ENCODE results near the gene SLC13A2. TPM values are rescaled to one million over a fixed set of nuclear protein-coding genes. Genes with fewer than 3 reads are reported as not detected.
A peak's percentile ranks its signal among the peaks of the same experiment; 100 is the strongest.
"Not testable (repeated sequence)": the region's sequence is repeated elsewhere in the genome, so short reads cannot be mapped to it uniquely, and the experiment has no call there.

Gene SLC13A2, protein sequence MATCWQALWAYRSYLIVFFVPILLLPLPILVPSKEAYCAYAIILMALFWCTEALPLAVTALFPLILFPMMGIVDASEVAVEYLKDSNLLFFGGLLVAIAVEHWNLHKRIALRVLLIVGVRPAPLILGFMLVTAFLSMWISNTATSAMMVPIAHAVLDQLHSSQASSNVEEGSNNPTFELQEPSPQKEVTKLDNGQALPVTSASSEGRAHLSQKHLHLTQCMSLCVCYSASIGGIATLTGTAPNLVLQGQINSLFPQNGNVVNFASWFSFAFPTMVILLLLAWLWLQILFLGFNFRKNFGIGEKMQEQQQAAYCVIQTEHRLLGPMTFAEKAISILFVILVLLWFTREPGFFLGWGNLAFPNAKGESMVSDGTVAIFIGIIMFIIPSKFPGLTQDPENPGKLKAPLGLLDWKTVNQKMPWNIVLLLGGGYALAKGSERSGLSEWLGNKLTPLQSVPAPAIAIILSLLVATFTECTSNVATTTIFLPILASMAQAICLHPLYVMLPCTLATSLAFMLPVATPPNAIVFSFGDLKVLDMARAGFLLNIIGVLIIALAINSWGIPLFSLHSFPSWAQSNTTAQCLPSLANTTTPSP
- polyA plus RNA-seq (ENCODE audit: low read depth in 6 of 6): not detected

DNA sequence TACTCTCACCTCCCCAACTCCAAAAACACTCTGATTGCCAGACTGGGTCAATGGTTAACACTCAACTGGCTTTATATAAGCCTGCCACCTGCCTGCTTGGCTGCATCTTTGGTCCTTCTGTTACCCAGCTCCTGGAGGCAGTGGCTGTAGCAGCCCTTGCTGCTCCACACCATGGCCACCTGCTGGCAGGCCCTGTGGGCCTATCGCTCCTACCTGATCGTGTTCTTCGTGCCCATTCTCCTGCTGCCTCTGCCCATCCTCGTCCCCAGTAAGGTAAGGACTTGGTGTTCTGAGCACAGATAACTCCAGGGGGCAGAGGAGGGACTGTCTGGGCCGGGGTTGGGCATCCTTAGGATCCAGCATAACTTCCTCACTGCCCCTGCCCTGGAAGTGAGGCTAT lies at the start of gene SLC13A2:
SLC13A2 (plus strand) TSS at position 103 of the 400 bp plus-strand sequence; CDS start at position 172, 69 bp downstream.
- Mint-ChIP-seq H3K27me3 (peaks cover 10 to 33% (median 10%) of the 10 kb centered on the region in 3 donors), H3K36me3 (no peaks in the 10 kb centered on the region), H3K9me3 (peaks cover 0 to 3% (median 0%) of the 10 kb centered on the region in 7 donors), H3K27ac (peak within 1 kb of the TSS in 2 of 6 donors; percentile 14 to 39), H3K4me3 (no peak within 1 kb of the TSS), H3K4me1 (no peaks in the 10 kb centered on the region)
- ATAC-seq (ENCODE audit: low read depth in 2 of 2): no peak
- no peak for DNase-seq

GRCh38 chr17:28425206-28425605 lies 48.2 kb upstream of the SLC13A2 start:
- DNase-seq (no peak), ATAC-seq (ENCODE audit: low read depth in 2 of 2) (no peak)
- H3K4me3 Mint-ChIP-seq: no peak overlapping the region
- no peak overlapping the region for H3K27ac Mint-ChIP-seq
- H3K27me3 Mint-ChIP-seq: peaks cover 18 to 27% (median 26%) of the 10 kb centered on the region in 3 donors
- no peaks in the 10 kb centered on the region for H3K4me1 Mint-ChIP-seq
- no peaks in the 10 kb centered on the region for H3K36me3 Mint-ChIP-seq
- H3K9me3 Mint-ChIP-seq: no peaks in the 10 kb centered on the region

- Mint-ChIP-seq H3K4me1 (no peaks in the 10 kb centered on the region), H3K9me3 (no peaks in the 10 kb centered on the region), H3K27me3 (peaks cover 18 to 34% (median 26%) of the 10 kb centered on the region in 3 donors), H3K4me3 (no peak overlapping the region), H3K27ac (no peak overlapping the region), H3K36me3 (no peaks in the 10 kb centered on the region)
- ATAC-seq (ENCODE audit: low read depth in 2 of 2): no peak
- no peak for DNase-seq
These were observed 47.3 kb upstream of the SLC13A2 start for GRCh38 chr17:28426081-28426519.

DNA sequence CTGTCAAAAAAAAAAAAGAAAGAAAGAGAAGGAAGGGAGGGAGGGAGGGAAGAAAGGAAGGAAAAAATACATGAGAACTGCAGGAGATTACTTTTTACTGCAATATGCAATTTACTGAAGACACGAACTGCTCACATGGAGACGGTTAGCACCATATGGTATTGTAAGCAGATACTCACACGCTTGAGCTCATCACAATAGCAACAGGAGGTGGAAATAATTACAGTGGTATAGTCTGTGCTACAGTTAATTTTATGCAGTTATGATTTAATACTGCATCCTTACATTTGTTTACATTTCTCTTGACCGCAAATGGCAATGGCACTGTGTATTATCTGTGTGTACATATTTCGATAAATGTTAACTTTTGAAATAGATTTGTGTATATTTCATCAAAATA lies 46.1 kb upstream of the SLC13A2 start:
- Mint-ChIP-seq H3K4me1 (no peaks in the 10 kb centered on the region), H3K27me3 (peaks cover 25 to 45% (median 34%) of the 10 kb centered on the region in 3 donors), H3K27ac (no peak overlapping the region), H3K4me3 (peak overlapping the region in 1 of 8 donors; percentile 19), H3K9me3 (no peaks in the 10 kb centered on the region), H3K36me3 (no peaks in the 10 kb centered on the region)
- DNase-seq (no peak), ATAC-seq (ENCODE audit: low read depth in 2 of 2) (no peak)

- DNase-seq; H3K36me3 Mint-ChIP-seq; H3K27ac Mint-ChIP-seq; H3K4me1 Mint-ChIP-seq; H3K9me3 Mint-ChIP-seq; H3K4me3 Mint-ChIP-seq; ATAC-seq (ENCODE audit: low read depth in 2 of 2): not testable (repeated sequence)
- H3K27me3 Mint-ChIP-seq: peaks cover 30 to 43% (median 35%) of the 10 kb centered on the region in 3 donors
These were observed 45.5 kb upstream of the SLC13A2 start for GRCh38 chr17:28427982-28428381.

DNA sequence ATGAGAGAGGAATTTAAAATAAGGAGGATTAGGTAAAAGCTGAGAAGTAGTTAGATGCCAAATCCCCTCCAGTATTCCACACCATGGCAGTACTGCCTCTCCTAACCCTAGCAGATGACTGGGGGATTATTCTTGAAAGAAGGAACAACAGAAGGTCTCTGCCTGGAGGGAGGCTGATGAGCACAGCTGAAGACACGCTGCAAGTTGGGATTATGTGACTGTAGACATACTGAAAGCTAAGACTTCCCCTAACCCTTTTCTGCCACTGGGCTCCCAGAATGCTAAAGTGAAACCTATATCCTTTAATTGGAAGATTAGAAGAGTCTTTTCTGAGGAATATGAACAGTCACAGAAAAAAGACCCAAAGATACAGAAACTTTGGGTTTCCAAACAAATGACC lies 39.7 kb upstream of the SLC13A2 start:
- no peaks in the 10 kb centered on the region for H3K4me1 Mint-ChIP-seq
- H3K27ac Mint-ChIP-seq: no peak overlapping the region
- DNase-seq: no peak
- peaks cover 19 to 25% (median 24%) of the 10 kb centered on the region in 3 donors for H3K27me3 Mint-ChIP-seq
- ATAC-seq (ENCODE audit: low read depth in 2 of 2): no peak
- H3K4me3 Mint-ChIP-seq: no peak overlapping the region
- peaks cover 0 to 3% (median 0%) of the 10 kb centered on the region in 7 donors for H3K9me3 Mint-ChIP-seq
- H3K36me3 Mint-ChIP-seq: no peaks in the 10 kb centered on the region

DNA sequence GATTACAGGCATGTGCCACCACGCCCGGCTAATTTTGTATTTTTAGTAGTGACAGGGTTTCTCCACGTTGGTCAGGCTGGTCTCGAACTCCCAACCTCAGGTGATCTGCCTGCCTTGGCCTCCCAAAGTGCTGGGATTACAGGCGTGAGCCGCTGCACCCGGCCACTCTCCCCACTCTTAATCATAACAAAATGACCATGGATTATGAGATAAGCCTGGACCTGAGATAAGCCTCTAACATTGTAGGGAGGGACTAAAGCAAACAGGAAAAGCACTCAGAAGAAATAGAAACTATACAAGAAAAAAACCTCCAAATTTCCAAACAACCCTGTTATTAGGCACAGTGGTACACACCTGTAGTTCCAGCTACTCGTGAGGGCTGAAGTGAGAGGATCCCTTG lies 39.1 kb upstream of the SLC13A2 start:
- not testable (repeated sequence) for H3K9me3 Mint-ChIP-seq; H3K27ac Mint-ChIP-seq; H3K4me3 Mint-ChIP-seq; DNase-seq; ATAC-seq (ENCODE audit: low read depth in 2 of 2); H3K4me1 Mint-ChIP-seq; H3K36me3 Mint-ChIP-seq
- peaks cover 19 to 25% (median 21%) of the 10 kb centered on the region in 3 donors for H3K27me3 Mint-ChIP-seq

- Mint-ChIP-seq H3K27me3 (peaks cover 19 to 60% (median 43%) of the 10 kb centered on the region in 3 donors), H3K4me3 (no peak overlapping the region), H3K27ac (no peak overlapping the region), H3K4me1 (no peaks in the 10 kb centered on the region), H3K36me3 (peaks cover 0 to 6% of the 10 kb centered on the region in 2 donors), H3K9me3 (peaks cover 2 to 18% (median 4%) of the 10 kb centered on the region in 7 donors)
- no peak for DNase-seq
- ATAC-seq (ENCODE audit: low read depth in 2 of 2): no peak
These were observed 29.4 kb upstream of the SLC13A2 start for GRCh38 chr17:28443901-28444638.

GRCh38 chr17:28446716-28447395 lies 26.6 kb upstream of the SLC13A2 start:
- Mint-ChIP-seq H3K4me3 (no peak overlapping the region), H3K27me3 (peaks cover 25 to 54% (median 33%) of the 10 kb centered on the region in 3 donors), H3K36me3 (peaks cover 0 to 6% of the 10 kb centered on the region in 2 donors), H3K27ac (no peak overlapping the region), H3K9me3 (peaks cover 4 to 25% (median 12%) of the 10 kb centered on the region in 7 donors), H3K4me1 (no peaks in the 10 kb centered on the region)
- DNase-seq: no peak
- no peak for ATAC-seq (ENCODE audit: low read depth in 2 of 2)

GRCh38 chr17:28447396-28447760 lies 26.1 kb upstream of the SLC13A2 start:
- Mint-ChIP-seq H3K36me3 (peaks cover 0 to 6% of the 10 kb centered on the region in 2 donors), H3K4me1 (no peaks in the 10 kb centered on the region), H3K4me3 (no peak overlapping the region), H3K9me3 (peaks cover 4 to 20% (median 12%) of the 10 kb centered on the region in 7 donors), H3K27me3 (peaks cover 25 to 50% (median 30%) of the 10 kb centered on the region in 3 donors), H3K27ac (no peak overlapping the region)
- ATAC-seq (ENCODE audit: low read depth in 2 of 2) (no peak), DNase-seq (no peak)

GRCh38 chr17:28449859-28450258 lies 23.6 kb upstream of the SLC13A2 start:
- Mint-ChIP-seq H3K27ac (no peak overlapping the region), H3K36me3 (peaks cover 0 to 6% of the 10 kb centered on the region in 2 donors), H3K4me1 (no peaks in the 10 kb centered on the region), H3K4me3 (no peak overlapping the region), H3K9me3 (peaks cover 4 to 18% (median 9%) of the 10 kb centered on the region in 7 donors), H3K27me3 (peaks cover 22 to 47% (median 34%) of the 10 kb centered on the region in 3 donors)
- DNase-seq: no peak
- no peak for ATAC-seq (ENCODE audit: low read depth in 2 of 2)

DNA sequence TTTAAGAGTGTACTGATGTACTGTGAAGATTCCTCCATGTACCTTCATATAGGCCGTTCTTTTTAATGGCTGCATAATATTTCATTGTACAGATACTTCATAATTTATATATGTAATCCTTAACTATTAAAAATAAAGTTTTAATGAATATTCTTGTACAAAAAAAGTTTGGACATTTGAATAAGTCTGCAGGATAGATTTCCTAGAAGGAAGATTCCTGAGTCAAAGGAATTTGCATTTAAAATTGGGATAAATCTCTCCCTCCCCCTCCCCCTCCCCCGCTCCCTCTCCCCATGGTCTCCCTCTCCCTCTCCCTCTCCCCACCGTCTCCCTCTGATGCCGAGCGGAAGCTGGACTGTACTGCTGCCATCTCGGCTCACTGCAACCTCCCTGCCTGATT lies 15.6 kb upstream of the SLC13A2 start:
- ATAC-seq (ENCODE audit: low read depth in 2 of 2): no peak
- no peak overlapping the region for H3K4me3 Mint-ChIP-seq
- peaks cover 0 to 9% (median 0%) of the 10 kb centered on the region in 7 donors for H3K9me3 Mint-ChIP-seq
- no peak for DNase-seq
- H3K27me3 Mint-ChIP-seq: peaks cover 3 to 8% (median 6%) of the 10 kb centered on the region in 3 donors
- H3K27ac Mint-ChIP-seq: peak overlapping the region in 1 of 6 donors; percentile 37
- H3K36me3 Mint-ChIP-seq: no peaks in the 10 kb centered on the region
- no peaks in the 10 kb centered on the region for H3K4me1 Mint-ChIP-seq

DNA sequence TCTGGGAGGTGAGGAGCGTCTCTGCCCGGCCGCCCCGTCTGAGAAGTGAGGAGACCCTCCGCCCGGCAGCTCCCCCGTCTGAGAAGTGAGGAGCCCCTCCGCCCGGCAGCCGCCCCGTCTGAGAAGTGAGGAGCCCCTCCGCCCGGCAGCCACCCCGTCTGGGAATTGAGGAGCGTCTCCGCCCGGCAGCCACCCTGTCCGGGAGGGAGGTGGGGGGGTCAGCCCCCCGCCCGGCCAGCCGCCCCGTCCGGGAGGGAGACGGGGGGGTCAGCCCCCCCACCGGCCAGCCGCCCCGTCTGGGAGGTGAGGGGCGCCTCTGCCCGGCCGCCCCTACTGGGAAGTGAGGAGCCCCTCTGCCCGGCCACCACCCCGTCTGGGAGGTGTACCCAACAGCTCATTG lies 14.6 kb upstream of the SLC13A2 start:
- ATAC-seq (ENCODE audit: low read depth in 2 of 2); H3K4me3 Mint-ChIP-seq; H3K9me3 Mint-ChIP-seq; H3K27ac Mint-ChIP-seq; DNase-seq; H3K36me3 Mint-ChIP-seq; H3K4me1 Mint-ChIP-seq: not testable (repeated sequence)
- H3K27me3 Mint-ChIP-seq: peaks cover 5 to 13% (median 6%) of the 10 kb centered on the region in 3 donors

All from naive B cell (primary cell).